Nephron (organoid): Measurements from ENCODE around the gene DUSP16.
A peak's percentile ranks its signal among the peaks of the same experiment; 100 is the strongest.

Experiments
- H3K27ac Mint-ChIP-seq, 3 experiments: 2 replicates each; pipeline ENCODE4 v1.8.0; 2020; ENCODE audit warnings: mixed read lengths in 3 of 3, mild to moderate bottlenecking in 2 of 3, moderate library complexity in 1 of 3
- H3K27me3 Mint-ChIP-seq: 2 replicates; pipeline ENCODE4 v1.8.0; 2021; ENCODE audit warnings: low read depth, mild to moderate bottlenecking, moderate library complexity, mixed read lengths
- H3K36me3 Mint-ChIP-seq: 2 replicates; pipeline ENCODE4 v1.8.0; 2020; ENCODE audit warnings: low read depth, mixed read lengths
- H3K4me1 Mint-ChIP-seq: 2 replicates; pipeline ENCODE4 v1.8.0; 2020; ENCODE audit warnings: mixed read lengths
- H3K4me3 Mint-ChIP-seq, 3 experiments: 2 replicates each; pipeline ENCODE4 v1.8.0; 2020; ENCODE audit warnings: mild to moderate bottlenecking in 3 of 3, mixed read lengths in 3 of 3, moderate library complexity in 2 of 3
- H3K9me3 Mint-ChIP-seq: 2 replicates; pipeline ENCODE4 v1.8.0; 2020; ENCODE audit warnings: mixed read lengths
- TF ChIP-seq, protein P1 (sequence below), 3 experiments: fragments of 200-600 bp; sonication (generic); IDR thresholded peaks; one replicate each; pipeline ENCODE4 v1.5.0; 2021; ENCODE audit warnings: antibody characterized with exemption in 3 of 3; ENCODE audit not compliant: unreplicated experiment in 3 of 3

DUSP16 gene

DNA sequence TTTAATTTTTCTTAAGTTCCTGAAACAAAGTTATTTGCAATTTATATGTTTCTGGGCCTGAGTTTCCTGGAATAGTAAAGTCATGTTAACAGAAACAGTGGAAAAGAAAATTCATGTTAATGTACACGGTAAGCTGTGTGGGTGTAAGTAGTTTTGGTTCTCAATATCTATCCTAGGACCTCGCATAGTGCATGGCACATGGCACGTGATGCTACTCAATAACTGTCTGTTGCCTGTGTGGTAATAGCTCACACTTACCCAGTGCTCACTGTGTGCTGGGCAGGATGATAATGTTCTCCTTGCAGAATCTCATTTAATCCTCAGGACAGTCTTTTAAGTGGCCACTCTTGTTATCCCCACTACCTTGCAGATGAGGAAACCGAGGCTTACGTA, 100.7 kb downstream of the DUSP16 start:
- Mint-ChIP-seq H3K27ac (no peak overlapping the region), H3K36me3 (peaks cover 12% of the 10 kb centered on the region), H3K9me3 (no peaks in the 10 kb centered on the region), H3K27me3 (peaks cover 3% of the 10 kb centered on the region), H3K4me1 (peaks cover 1% of the 10 kb centered on the region), H3K4me3 (no peak overlapping the region)
- TF ChIP-seq, protein P1, sequence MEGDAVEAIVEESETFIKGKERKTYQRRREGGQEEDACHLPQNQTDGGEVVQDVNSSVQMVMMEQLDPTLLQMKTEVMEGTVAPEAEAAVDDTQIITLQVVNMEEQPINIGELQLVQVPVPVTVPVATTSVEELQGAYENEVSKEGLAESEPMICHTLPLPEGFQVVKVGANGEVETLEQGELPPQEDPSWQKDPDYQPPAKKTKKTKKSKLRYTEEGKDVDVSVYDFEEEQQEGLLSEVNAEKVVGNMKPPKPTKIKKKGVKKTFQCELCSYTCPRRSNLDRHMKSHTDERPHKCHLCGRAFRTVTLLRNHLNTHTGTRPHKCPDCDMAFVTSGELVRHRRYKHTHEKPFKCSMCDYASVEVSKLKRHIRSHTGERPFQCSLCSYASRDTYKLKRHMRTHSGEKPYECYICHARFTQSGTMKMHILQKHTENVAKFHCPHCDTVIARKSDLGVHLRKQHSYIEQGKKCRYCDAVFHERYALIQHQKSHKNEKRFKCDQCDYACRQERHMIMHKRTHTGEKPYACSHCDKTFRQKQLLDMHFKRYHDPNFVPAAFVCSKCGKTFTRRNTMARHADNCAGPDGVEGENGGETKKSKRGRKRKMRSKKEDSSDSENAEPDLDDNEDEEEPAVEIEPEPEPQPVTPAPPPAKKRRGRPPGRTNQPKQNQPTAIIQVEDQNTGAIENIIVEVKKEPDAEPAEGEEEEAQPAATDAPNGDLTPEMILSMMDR (IDR thresholded peaks at IDR 0.05; ENCODE audit: unreplicated experiment in 3 of 3): no peak

DNA sequence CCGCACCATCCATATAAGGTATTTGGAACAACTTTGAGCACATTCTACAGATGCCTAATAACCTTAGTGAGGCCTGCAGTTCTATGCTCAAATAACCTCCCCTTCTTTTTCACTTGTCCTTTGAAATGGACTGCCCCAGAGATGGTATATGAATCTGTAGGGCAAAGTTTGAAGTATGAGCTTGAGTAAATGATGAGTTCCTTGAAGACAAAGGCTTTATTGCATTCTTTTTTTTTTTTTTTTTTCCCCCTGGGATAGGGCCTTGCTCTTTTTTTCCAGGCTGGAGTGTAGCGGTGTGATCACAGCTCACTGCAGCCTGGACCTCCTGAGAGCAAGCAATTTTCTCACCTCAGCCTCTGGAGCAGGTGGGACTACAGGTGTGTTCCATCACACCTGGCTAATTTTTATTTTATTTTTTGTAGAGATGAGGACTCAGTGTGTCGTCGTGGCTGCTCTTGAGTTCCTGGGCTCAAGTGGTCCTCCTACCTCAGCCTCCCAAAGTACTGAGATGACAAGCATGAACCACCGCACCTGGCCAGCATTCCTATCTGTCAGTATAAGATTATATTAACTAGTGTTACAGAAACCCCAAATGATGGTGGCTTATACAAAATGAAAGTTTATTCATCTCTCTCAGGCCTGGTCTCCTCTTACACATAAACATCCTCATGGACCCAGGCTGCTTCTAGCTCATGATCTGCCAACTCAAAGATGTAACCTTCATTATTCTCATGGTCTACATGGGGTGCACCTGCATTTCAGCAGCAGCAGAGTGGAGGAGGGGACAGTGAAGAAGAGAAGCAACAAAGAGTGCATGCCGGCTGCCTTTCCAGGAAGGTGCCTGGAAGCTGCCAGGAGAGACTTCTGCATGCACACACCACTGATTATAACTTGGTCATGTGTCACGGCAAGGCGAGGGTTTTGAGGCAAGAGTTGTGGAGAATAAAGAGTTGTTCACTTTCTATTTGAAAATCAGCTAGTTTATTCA, 101.4 kb downstream of the DUSP16 start:
- H3K4me1 Mint-ChIP-seq: peaks cover 5% of the 10 kb centered on the region
- H3K4me3 Mint-ChIP-seq: no peak overlapping the region
- no peaks in the 10 kb centered on the region for H3K9me3 Mint-ChIP-seq
- peaks cover 3% of the 10 kb centered on the region for H3K27me3 Mint-ChIP-seq
- H3K36me3 Mint-ChIP-seq: peaks cover 8% of the 10 kb centered on the region
- TF ChIP-seq, protein P1 (IDR thresholded peaks at IDR 0.05; ENCODE audit: unreplicated experiment in 3 of 3): no peak
- no peak overlapping the region for H3K27ac Mint-ChIP-seq

DNA sequence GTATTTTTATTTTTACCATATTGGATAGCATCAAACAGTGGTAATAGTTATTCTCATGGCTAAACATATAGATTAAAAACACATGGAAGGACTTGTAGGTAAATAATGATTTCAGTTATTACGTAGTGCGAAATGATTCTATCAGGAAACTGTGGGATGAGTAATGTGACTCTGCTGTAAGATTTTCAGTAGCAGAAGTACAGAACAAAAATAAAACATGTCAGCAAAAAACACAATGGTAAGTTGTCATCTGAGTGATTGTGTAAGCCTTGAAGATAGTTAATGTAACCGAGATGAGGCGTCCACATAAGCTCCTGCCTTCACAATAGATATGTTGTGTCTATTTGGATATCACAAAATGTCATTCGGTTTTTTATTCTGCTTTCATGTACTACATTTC, 106.0 kb downstream of the DUSP16 start:
- no peak overlapping the region for H3K4me3 Mint-ChIP-seq

DNA sequence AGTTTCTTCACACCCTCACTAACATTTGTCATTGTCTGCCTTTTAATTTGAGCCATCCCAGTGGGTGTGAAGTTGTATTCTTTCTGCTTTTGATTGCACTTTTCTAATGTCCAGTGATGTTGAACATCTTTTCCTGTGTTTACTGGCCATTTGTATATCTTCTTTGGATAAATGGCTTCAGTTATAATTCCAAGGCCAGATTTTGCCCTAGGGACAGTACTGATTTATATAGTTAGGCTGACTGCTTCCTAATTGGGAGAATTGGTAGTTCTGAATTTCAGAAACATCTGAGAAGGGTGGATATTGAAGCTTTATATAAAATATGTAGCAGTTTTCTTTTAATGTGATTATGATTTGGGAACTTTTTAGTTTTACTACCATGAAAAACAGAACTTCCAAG, 108.3 kb downstream of the DUSP16 start:
- peaks cover 11% of the 10 kb centered on the region for H3K4me1 Mint-ChIP-seq
- H3K4me3 Mint-ChIP-seq: no peak overlapping the region
- no peaks in the 10 kb centered on the region for H3K27me3 Mint-ChIP-seq
- no peaks in the 10 kb centered on the region for H3K9me3 Mint-ChIP-seq
- H3K27ac Mint-ChIP-seq: peak overlapping the region in 1 of 3 experiments; percentile 16
- TF ChIP-seq, protein P1 (IDR thresholded peaks at IDR 0.05; ENCODE audit: unreplicated experiment in 3 of 3): no peak
- no peaks in the 10 kb centered on the region for H3K36me3 Mint-ChIP-seq

More for the DNA sequence above, 106.0 kb downstream of the DUSP16 start:
- Mint-ChIP-seq H3K27me3 (no peaks in the 10 kb centered on the region), H3K9me3 (no peaks in the 10 kb centered on the region), H3K27ac (peak overlapping the region in 1 of 3 experiments; percentile 80), H3K36me3 (no peaks in the 10 kb centered on the region), H3K4me1 (peaks cover 11% of the 10 kb centered on the region)
- TF ChIP-seq, protein P1 (IDR thresholded peaks at IDR 0.05; ENCODE audit: unreplicated experiment in 3 of 3): no peak

DNA sequence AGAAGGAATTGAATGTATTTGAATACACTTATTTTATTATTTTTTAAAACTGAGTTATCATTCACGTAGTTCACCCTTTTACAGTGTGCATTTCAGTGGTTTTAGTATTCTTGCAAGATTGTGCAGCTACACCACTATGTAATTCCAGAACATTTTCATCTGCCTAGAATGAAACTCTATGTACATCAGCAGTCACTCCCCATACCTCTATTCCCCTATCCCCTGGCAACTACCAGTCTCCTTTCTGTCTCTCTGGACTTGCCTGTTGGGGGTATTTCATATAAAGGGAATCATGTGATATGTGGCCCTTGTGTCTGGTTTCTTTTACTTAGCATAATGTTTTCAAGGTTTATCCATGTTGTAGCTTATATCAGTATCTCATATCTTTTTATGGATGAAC, 109.0 kb downstream of the DUSP16 start:
- TF ChIP-seq, protein P1 (IDR thresholded peaks at IDR 0.05; ENCODE audit: unreplicated experiment in 3 of 3): no peak
- no peak overlapping the region for H3K4me3 Mint-ChIP-seq
- peaks cover 11% of the 10 kb centered on the region for H3K4me1 Mint-ChIP-seq
- no peaks in the 10 kb centered on the region for H3K27me3 Mint-ChIP-seq
- no peak overlapping the region for H3K27ac Mint-ChIP-seq
- no peaks in the 10 kb centered on the region for H3K36me3 Mint-ChIP-seq
- no peaks in the 10 kb centered on the region for H3K9me3 Mint-ChIP-seq
